GM23338 (cell line): ENCODE data around the gene DENND5B. TPM values are rescaled to one million over a fixed set of nuclear protein-coding genes. Genes with fewer than 3 reads are reported as not detected.

Experiments
- ATAC-seq: fragments of 200-7000 bp; cut with Tn5 transposase; 3 replicates; pipeline ENCODE4 v1.9.1; 2020
- DNase-seq: peaks from one replicate; pipeline ENCODE4 v3.0.0-alpha.2; 2015; ENCODE audit warnings: low spot score
- H2AFZ ChIP-seq: fragments of 200-600 bp; sonication (generic); 2 replicates; pipeline ENCODE4 v1.8.0; 2016; ENCODE audit warnings: antibody characterized with exemption, mild to moderate bottlenecking, moderate library complexity
- H3F3A ChIP-seq: fragments of 200-600 bp; sonication (generic); replicated peaks from 2 replicates; pipeline ENCODE4 v1.8.0; 2017; ENCODE audit warnings: antibody characterized with exemption, mixed run types, low read depth
- H3K27ac ChIP-seq: fragments of 200-600 bp; sonication (generic); 2 replicates; pipeline ENCODE4 v1.6.1; 2016; ENCODE audit warnings: low read depth
- H3K27me3 ChIP-seq: fragments of 200-600 bp; sonication (generic); 2 replicates; pipeline ENCODE4 v1.8.0; 2016; ENCODE audit warnings: mild to moderate bottlenecking, mixed run types, moderate library complexity; ENCODE audit not compliant: insufficient read depth
- H3K36me3 ChIP-seq: fragments of 200-600 bp; sonication (generic); 2 replicates; pipeline ENCODE4 v1.8.0; 2016; ENCODE audit warnings: mild to moderate bottlenecking; ENCODE audit not compliant: insufficient read depth
- H3K4me1 ChIP-seq: fragments of 200-600 bp; sonication (generic); 2 replicates; pipeline ENCODE4 v1.8.0; 2016; ENCODE audit warnings: mild to moderate bottlenecking, moderate library complexity; ENCODE audit not compliant: insufficient read depth
- H3K4me2 ChIP-seq: fragments of 200-600 bp; sonication (generic); 2 replicates; pipeline ENCODE4 v1.7.1; 2017; ENCODE audit warnings: mixed run types
- H3K4me3 ChIP-seq: fragments of 200-600 bp; sonication (generic); 2 replicates; pipeline ENCODE4 v1.6.1; 2016; ENCODE audit warnings: mixed run types
- H3K79me2 ChIP-seq: fragments of 200-600 bp; sonication (generic); replicated peaks from 2 replicates; pipeline ENCODE4 v1.8.0; 2017; ENCODE audit warnings: mild to moderate bottlenecking; ENCODE audit not compliant: insufficient read depth
- H3K9me2 ChIP-seq: fragments of 200-600 bp; sonication (generic); 2 replicates; pipeline ENCODE4 v1.8.0; 2017; ENCODE audit not compliant: insufficient read depth
- H4K20me1 ChIP-seq: fragments of 200-600 bp; sonication (generic); replicated peaks from 2 replicates; pipeline ENCODE4 v1.8.0; 2017; ENCODE audit warnings: mild to moderate bottlenecking; ENCODE audit not compliant: insufficient read depth
- H3K27ac Mint-ChIP-seq: 2 replicates; pipeline ENCODE4 v1.8.0; 2020; ENCODE audit warnings: inconsistent platforms, mild to moderate bottlenecking, moderate library complexity, mixed read lengths
- H3K27me3 Mint-ChIP-seq: 3 replicates; pipeline ENCODE4 v1.8.0; 2022; ENCODE audit warnings: low read depth, mild to moderate bottlenecking, moderate library complexity, mixed read lengths, inconsistent platforms; ENCODE audit not compliant: insufficient read depth, poor library complexity
- H3K36me3 Mint-ChIP-seq: 3 replicates; pipeline ENCODE4 v1.8.0; 2021; ENCODE audit warnings: low read depth, mild to moderate bottlenecking, inconsistent platforms, moderate library complexity, mixed read lengths
- H3K4me1 Mint-ChIP-seq: 3 replicates; pipeline ENCODE4 v1.8.0; 2020; ENCODE audit warnings: mild to moderate bottlenecking, inconsistent platforms, mixed read lengths
- H3K4me3 Mint-ChIP-seq: 3 replicates; pipeline ENCODE4 v1.8.0; 2021; ENCODE audit warnings: moderate library complexity, mild to moderate bottlenecking, inconsistent platforms, mixed read lengths
- H3K9me3 Mint-ChIP-seq: 3 replicates; pipeline ENCODE4 v1.8.0; 2020; ENCODE audit warnings: moderate library complexity, mild to moderate bottlenecking, inconsistent platforms, mixed read lengths
- CREB1 ChIP-seq: fragments of 250-450 bp; sonication (Bioruptor Pico); IDR thresholded peaks from 2 replicates; pipeline ENCODE4 v1.5.0; 2020; ENCODE audit warnings: low read depth, mild to moderate bottlenecking, moderate library complexity
- ETS1 ChIP-seq: IDR thresholded peaks from 2 replicates; pipeline ENCODE4 v1.6.1; 2016; ENCODE audit warnings: antibody characterized with exemption
- JUNB ChIP-seq: IDR thresholded peaks from one replicate; pipeline ENCODE4 v1.6.1; 2016; ENCODE audit warnings: antibody characterized with exemption; ENCODE audit not compliant: unreplicated experiment
- NANOG ChIP-seq: IDR thresholded peaks from 2 replicates; pipeline ENCODE4 v1.6.1; 2016; ENCODE audit warnings: antibody characterized with exemption, borderline replicate concordance
- POLR2AphosphoS5 ChIP-seq: IDR thresholded peaks from 2 replicates; pipeline ENCODE4 v1.6.1; 2016; ENCODE audit warnings: antibody characterized with exemption, low read depth
- REST ChIP-seq: IDR thresholded peaks from one replicate; pipeline ENCODE4 v1.6.1; 2018; ENCODE audit warnings: antibody characterized with exemption; ENCODE audit not compliant: unreplicated experiment
- STAT1 ChIP-seq: IDR thresholded peaks from one replicate; pipeline ENCODE4 v1.6.1; 2016; ENCODE audit warnings: antibody characterized with exemption; ENCODE audit not compliant: unreplicated experiment
- ZNF331 ChIP-seq: fragments of 250-450 bp; sonication (Bioruptor Pico); IDR thresholded peaks from 2 replicates; pipeline ENCODE4 v1.5.0; 2020; ENCODE audit warnings: low read depth, mild to moderate bottlenecking, moderate library complexity
- ZNF462 ChIP-seq: fragments of 250-450 bp; sonication (Bioruptor Pico); IDR thresholded peaks from 2 replicates; pipeline ENCODE4 v1.5.0; 2020; ENCODE audit warnings: mild to moderate bottlenecking, moderate library complexity
- polyA plus RNA-seq: library from polyadenylated mRNA; unstranded; fragments of >200 nt; fragmentation: Nextera tagmentation; extraction: Ambion mirVana; gene quantifications from 2 replicates; pipeline ENCODE4 v1.2.1, GENCODE V29; 2016
- total RNA-seq: library from RNA; depleted of rRNA; stranded (reverse); fragments of >200 nt; shearing (Covaris generic); gene quantifications from 2 replicates; pipeline ENCODE4 v1.2.3, GENCODE V29; 2014

The DENND5B gene
- total and polyA plus RNA-seq, 2 experiments from 2014 or later = 6.5 to 17.2 TPM

- H3K79me2 ChIP-seq = peaks cover 21% of the 10 kb centered on the region; the same call in 1 of the 2 replicates
Measured at GRCh38 chr12:31525496-31526157, 65.3 kb downstream of the DENND5B start.

More at GRCh38 chr12:31525496-31526157, 65.3 kb downstream of the DENND5B start:
- Histone ChIP-seq H3K4me1 (peaks cover 46% of the 10 kb centered on the region), H3K36me3 (no peaks in the 10 kb centered on the region), H3K9me2 (no peaks in the 10 kb centered on the region), H3F3A (no peaks in the 10 kb centered on the region), H3K4me2 (no peak overlapping the region), H2AFZ (no peak overlapping the region), H4K20me1 (no peaks in the 10 kb centered on the region), H3K4me3 (no peak overlapping the region), H3K27ac (no peak overlapping the region), H3K27me3 (no peaks in the 10 kb centered on the region)
- no peak for TF ChIP-seq REST
- no peak for TF ChIP-seq JUNB
- TF ChIP-seq POLR2AphosphoS5 = no peak
- TF ChIP-seq NANOG = no peak
- no peak for TF ChIP-seq STAT1
- no peak for TF ChIP-seq ZNF462 (CRISPR knock-in tag)
- no peak for TF ChIP-seq CREB1
- TF ChIP-seq ETS1 = no peak
- TF ChIP-seq ZNF331 = no peak
- H3K4me1 Mint-ChIP-seq = peaks cover 46% of the 10 kb centered on the region
- H3K27me3 Mint-ChIP-seq = peaks cover 5% of the 10 kb centered on the region
- H3K27ac Mint-ChIP-seq = no peak overlapping the region
- no peaks in the 10 kb centered on the region for H3K9me3 Mint-ChIP-seq
- no peaks in the 10 kb centered on the region for H3K36me3 Mint-ChIP-seq
- H3K4me3 Mint-ChIP-seq = no peak overlapping the region
- ATAC-seq = no peak
- no peak for DNase-seq
